Neural progenitor cell (in vitro differentiated cells): Measurements from ENCODE around the gene REM2.

Experiments used
- CTCF ChIP-seq: fragments of 200-600 bp; sonication (generic); IDR thresholded peaks from 2 replicates; pipeline ENCODE4 v1.5.1; 2017; ENCODE audit warnings: antibody characterized with exemption, mild to moderate bottlenecking
- EZH2phosphoT487 ChIP-seq: fragments of 200-600 bp; sonication (generic); IDR thresholded peaks from 2 replicates; pipeline ENCODE4 v1.6.1; 2017; ENCODE audit warnings: antibody characterized with exemption

GRCh38 chr14:22872833-22873520 is 10.0 kb upstream of the REM2 start:
- no peak for TF ChIP-seq CTCF
- no peak for TF ChIP-seq EZH2phosphoT487
